H1 (cell line): ENCODE data around the gene FHAD1. TPM values are rescaled to one million over a fixed set of nuclear protein-coding genes. Genes with fewer than 3 reads are reported as not detected.

Source experiments
- CTCF ChIA-PET: fragments of 300-600 bp; sonication (Branson Sonifier 250); formaldehyde crosslinking; loops from one replicate; lab custom pipeline; 2021; ENCODE audit not compliant: partially characterized antibody; lab: Charles Lee
- POLR2A ChIA-PET: fragments of 300-600 bp; sonication (Branson Sonifier 250); formaldehyde crosslinking; loops from one replicate; lab custom pipeline; 2021; ENCODE audit warnings: inconsistent platforms; ENCODE audit not compliant: partially characterized antibody; lab: Charles Lee
- DNase-seq, 2 experiments: peaks; one replicate each; pipeline versions ENCODE4 v3.0.0 to v3.0.0-alpha.2; 2010 to 2022; ENCODE audit warnings: low spot score in 2 of 2, low read depth in 1 of 2, mixed read lengths in 1 of 2
- FAIRE-seq: peaks from 2 replicates; lab custom pipeline; 2011; peaks lifted over from hg19 to GRCh38; lab: Jason Lieb, UNC
- H2AFZ ChIP-seq: 2 replicates; pipeline ENCODE4 v1.8.1; 2012; ENCODE audit warnings: low read length, inconsistent platforms
- H2AK5ac ChIP-seq: 2 replicates; pipeline ENCODE4 v1.6.1; 2013; ENCODE audit warnings: low read depth, low read length
- H2BK120ac ChIP-seq: replicated peaks from 2 replicates; pipeline ENCODE3; 2013; ENCODE audit warnings: low read depth, low read length, inconsistent platforms
- H2BK12ac ChIP-seq: 2 replicates; pipeline ENCODE4 v1.6.1; 2013; ENCODE audit warnings: low read depth, low read length
- H2BK15ac ChIP-seq: 2 replicates; pipeline ENCODE4 v1.6.1; 2013; ENCODE audit warnings: low read length
- H2BK20ac ChIP-seq: 2 replicates; pipeline ENCODE4 v1.6.1; 2013; ENCODE audit warnings: low read length
- H2BK5ac ChIP-seq: 2 replicates; pipeline ENCODE4 v1.6.1; 2013; ENCODE audit warnings: low read depth, low read length
- H3K14ac ChIP-seq: 2 replicates; pipeline ENCODE4 v1.6.1; 2013; ENCODE audit warnings: inconsistent platforms; ENCODE audit not compliant: insufficient read length
- H3K18ac ChIP-seq: 2 replicates; pipeline ENCODE4 v1.6.1; 2013; ENCODE audit warnings: low read length; ENCODE audit errors: extremely low read depth
- H3K23ac ChIP-seq: 2 replicates; pipeline ENCODE4 v1.6.1; 2013; ENCODE audit warnings: inconsistent platforms; ENCODE audit not compliant: insufficient read length
- H3K23me2 ChIP-seq: 2 replicates; pipeline ENCODE4 v1.6.1; 2013; ENCODE audit warnings: low read depth, low read length
- H3K27ac ChIP-seq: 2 replicates; pipeline ENCODE4 v1.6.1; 2011; ENCODE audit warnings: low read depth, low read length, inconsistent platforms
- H3K27me3 ChIP-seq, 4 experiments: replicated peaks in 1 of 4; 1 replicate in 1 of 4; 2 replicates in 3 of 4; pipeline versions ENCODE4 v1.6.1 to v1.8.1; 2011 to 2013; ENCODE audit warnings: low read length in 3 of 4, mild to moderate bottlenecking in 3 of 4, inconsistent platforms in 2 of 4, mixed read lengths in 2 of 4, moderate library complexity in 1 of 4; ENCODE audit not compliant: control insufficient read depth in 3 of 4, insufficient read depth in 3 of 4; ENCODE audit errors: extremely low read depth in 1 of 4
- H3K36me3 ChIP-seq, 4 experiments: 2 replicates each; pipeline versions ENCODE4 v1.6.1 to v1.8.1; 2011 to 2013; ENCODE audit warnings: mild to moderate bottlenecking in 4 of 4, low read length in 3 of 4, moderate library complexity in 2 of 4, control low read depth in 1 of 4, inconsistent platforms in 1 of 4; ENCODE audit not compliant: insufficient read depth in 4 of 4, control insufficient read depth in 2 of 4
- H3K4ac ChIP-seq: replicated peaks from 2 replicates; pipeline ENCODE3; 2013; ENCODE audit warnings: low read length, low read depth, mixed read lengths, inconsistent platforms; ENCODE audit not compliant: insufficient read length
- H3K4me1 ChIP-seq, 4 experiments: replicated peaks in 1 of 4; 1 replicate in 1 of 4; 2 replicates in 3 of 4; pipeline versions ENCODE4 v1.6.1 to v1.8.1; 2011 to 2013; ENCODE audit warnings: low read length in 3 of 4, inconsistent platforms in 2 of 4, mixed read lengths in 1 of 4; ENCODE audit not compliant: insufficient read depth in 4 of 4, control insufficient read depth in 3 of 4
- H3K4me2 ChIP-seq, 2 experiments: 2 replicates each; pipeline versions ENCODE4 v1.6.1 to v1.8.1; 2011 to 2013; ENCODE audit warnings: low read depth in 2 of 2, low read length in 2 of 2, control low read depth in 1 of 2, inconsistent platforms in 1 of 2, mild to moderate bottlenecking in 1 of 2; ENCODE audit not compliant: insufficient read depth in 1 of 2
- H3K4me3 ChIP-seq, 4 experiments: fragments of 200-600, 300-600 bp in 1 of 4; sonication (generic), shearing (Covaris generic), sonication (Bioruptor Twin) in 1 of 4; 2 replicates each; pipeline versions ENCODE4 v1.5.1 to v1.8.1; 2011 to 2016; ENCODE audit warnings: low read length in 4 of 4, low read depth in 3 of 4, control low read depth in 2 of 4, inconsistent platforms in 2 of 4, mild to moderate bottlenecking in 2 of 4, mixed read lengths in 1 of 4, moderate library complexity in 1 of 4; ENCODE audit not compliant: insufficient read depth in 2 of 4; ENCODE audit errors: extremely low read depth in 1 of 4
- H3K56ac ChIP-seq: replicated peaks from 2 replicates; pipeline ENCODE3; 2013; ENCODE audit warnings: low read depth, mild to moderate bottlenecking, mixed read lengths, low read length, inconsistent platforms; ENCODE audit not compliant: insufficient read length
- H3K79me1 ChIP-seq: 2 replicates; pipeline ENCODE4 v1.6.1; 2013; ENCODE audit warnings: low read depth, low read length, control low read depth
- H3K79me2 ChIP-seq, 2 experiments: 2 replicates each; pipeline versions ENCODE4 v1.6.1 to v1.8.1; 2012 to 2013; ENCODE audit warnings: low read length in 2 of 2, mild to moderate bottlenecking in 2 of 2, inconsistent platforms in 1 of 2; ENCODE audit not compliant: insufficient read depth in 2 of 2, control insufficient read depth in 1 of 2
- H3K9ac ChIP-seq, 4 experiments: replicated peaks in 1 of 4; 1 replicate in 1 of 4; 2 replicates in 3 of 4; pipeline versions ENCODE4 v1.6.1 to v1.8.1; 2011 to 2013; ENCODE audit warnings: low read depth in 3 of 4, low read length in 3 of 4, control low read depth in 2 of 4, mild to moderate bottlenecking in 2 of 4, moderate library complexity in 2 of 4, inconsistent platforms in 1 of 4; ENCODE audit errors: extremely low read depth in 1 of 4
- H3K9me3 ChIP-seq, 2 experiments: 2 replicates each; pipeline versions ENCODE4 v1.6.1 to v1.8.1; 2012 to 2013; ENCODE audit warnings: mild to moderate bottlenecking in 2 of 2, moderate library complexity in 2 of 2, control low read depth in 1 of 2, inconsistent platforms in 1 of 2, low read depth in 1 of 2, low read length in 1 of 2, mixed read lengths in 1 of 2; ENCODE audit not compliant: insufficient read depth in 2 of 2
- H4K20me1 ChIP-seq, 2 experiments: replicated peaks in 1 of 2; 2 replicates each; pipeline versions ENCODE3 to v1.8.1; 2011 to 2013; ENCODE audit warnings: inconsistent platforms in 2 of 2, low read length in 2 of 2, mild to moderate bottlenecking in 1 of 2; ENCODE audit not compliant: insufficient read depth in 2 of 2, control insufficient read depth in 1 of 2
- H4K5ac ChIP-seq: 2 replicates; pipeline ENCODE4 v1.6.1; 2013; ENCODE audit warnings: low read length, low read depth, mixed read lengths, inconsistent platforms; ENCODE audit not compliant: insufficient read length
- H4K8ac ChIP-seq: 2 replicates; pipeline ENCODE4 v1.8.0; 2013; ENCODE audit warnings: mild to moderate bottlenecking, moderate library complexity, low read length, inconsistent platforms; ENCODE audit not compliant: insufficient read depth; ENCODE audit errors: extremely low read depth
- H4K91ac ChIP-seq: replicated peaks from 2 replicates; pipeline ENCODE3; 2013; ENCODE audit warnings: low read length, mixed read lengths, inconsistent platforms; ENCODE audit not compliant: insufficient read length
- HDAC6 ChIP-seq: IDR thresholded peaks from one replicate; pipeline ENCODE4 v1.7.1; 2012; ENCODE audit warnings: low read depth, mild to moderate bottlenecking, inconsistent platforms, low read length, moderate library complexity
- RNF2 ChIP-seq: fragments of 200-900, 300-1000 bp; sonication (generic); IDR thresholded peaks from 2 replicates; pipeline ENCODE4 v1.7.1; 2016; ENCODE audit warnings: borderline replicate concordance, low read depth, mild to moderate bottlenecking, antibody characterized with exemption, low read length; ENCODE audit not compliant: poor library complexity, severe bottlenecking; ENCODE audit errors: missing control alignments
- SP4 ChIP-seq: IDR thresholded peaks from 2 replicates; pipeline ENCODE4 v1.6.1; 2012; ENCODE audit warnings: low read length, inconsistent platforms
- TAF7 ChIP-seq: optimal IDR thresholded peaks from 2 replicates; pipeline ENCODE3; 2011; ENCODE audit warnings: low read depth, mild to moderate bottlenecking, inconsistent platforms, low read length, moderate library complexity, borderline replicate concordance
- WGBS, 2 experiments: shearing (Covaris generic) in 1 of 2; methylation state at CpG; one replicate each; pipeline versions ENCODE4 v1.1.6 to v1.1.7; 2013 to 2015; ENCODE audit warnings: low lambda C conversion rate in 2 of 2, mixed read lengths in 2 of 2, inconsistent platforms in 1 of 2, low coverage in 1 of 2, missing lambda C conversion rate in 1 of 2; ENCODE audit not compliant: insufficient replicate concordance in 2 of 2, insufficient coverage in 1 of 2, insufficient read length in 1 of 2; ENCODE audit errors: extremely low coverage in 1 of 2, missing lambda C conversion rate in 1 of 2; 5-methylcytosine and 5-hydroxymethylcytosine counted together
- polyA plus RNA-seq, 7 experiments: library from polyadenylated mRNA; depleted of rRNA in 3 of 7; stranded (reverse) in 5 of 7; unstranded in 2 of 7; fragments of >200 nt in 5 of 7; fragments of 200-250 nt in 2 of 7; gene quantifications; 1 replicate in 5 of 7; 2 replicates in 1 of 7; 4 replicates in 1 of 7; pipeline versions ENCODE4 v1.2.1 to v1.2.3, GENCODE V29; 2011 to 2013; ENCODE audit warnings: missing spikeins in 2 of 7, mixed read lengths in 2 of 7
- total RNA-seq: library from RNA; stranded (reverse); fragmentation: NEBNext Ultra II Directional; extraction: Animal tissue kit (Norgen Biotek cat#: 25700); gene quantifications from 2 replicates; pipeline ENCODE4 v1.2.1, GENCODE V29; 2021

Gene FHAD1
- total and polyA plus RNA-seq, 2 of the 8 experiments (the other 6 are each of a cell fraction or from before 2014, with no cell fraction given): 0.39 to 0.69 TPM

DNA sequence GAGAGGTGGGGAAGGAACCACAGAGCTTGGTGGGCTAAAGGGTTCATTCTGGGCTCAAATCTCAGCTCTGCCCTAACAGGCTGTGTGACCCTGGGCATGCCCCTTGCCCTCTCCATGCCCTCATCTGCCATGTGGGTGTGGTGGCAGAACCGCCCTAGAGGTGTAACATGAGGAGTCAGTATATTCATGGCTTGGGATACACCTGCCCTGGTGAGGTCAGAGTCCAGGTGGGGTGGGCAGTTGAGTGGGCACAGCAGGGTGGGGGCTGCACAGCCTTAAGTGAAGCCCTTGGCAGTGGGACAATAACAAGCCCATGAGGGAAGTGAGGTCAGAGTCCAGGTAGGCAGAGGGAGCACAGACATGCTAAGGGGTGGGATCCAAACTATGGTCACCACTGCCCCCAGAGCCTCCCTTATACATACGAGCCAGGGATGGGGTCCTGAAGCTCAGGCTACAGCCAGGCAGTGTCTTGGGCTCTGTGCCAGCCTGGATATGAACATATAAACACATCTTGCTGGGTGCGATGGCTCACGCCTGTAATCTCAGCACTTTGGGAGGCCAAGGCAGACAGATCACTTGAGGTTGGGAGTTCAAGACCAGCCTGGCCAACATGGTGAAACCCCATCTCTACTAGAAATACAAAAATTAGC, 103.7 kb downstream of the FHAD1 start:
- Histone ChIP-seq H4K5ac (no peak overlapping the region), H2AFZ (no peak overlapping the region), H2BK12ac (no peak overlapping the region), H3K79me2 (no peaks in the 10 kb centered on the region), H3K27me3 (0 out of 7 replicates have a peak, but pooled peaks cover 0 to 3% (median 0%) of the 10 kb centered on the region in 4 experiments), H3K23me2 (no peaks in the 10 kb centered on the region), H3K9me3 (no peaks in the 10 kb centered on the region), H3K27ac (no peak overlapping the region), H4K20me1 (no peaks in the 10 kb centered on the region), H3K56ac (no peak overlapping the region), H3K9ac (no peak overlapping the region), H4K91ac (no peak overlapping the region), H3K4me3 (no peak overlapping the region), H3K23ac (no peak overlapping the region), H4K8ac (no peak overlapping the region; the same call in 1 of the 2 replicates), H3K36me3 (no peaks in the 10 kb centered on the region), H2AK5ac (no peak overlapping the region), H2BK15ac (no peak overlapping the region), H3K79me1 (no peaks in the 10 kb centered on the region), H2BK5ac (no peak overlapping the region), H3K4me2 (no peak overlapping the region), H2BK120ac (no peak overlapping the region), H2BK20ac (no peak overlapping the region), H3K4ac (no peak overlapping the region), H3K14ac (no peak overlapping the region), H3K4me1 (peaks cover 0 to 3% (median 0%) of the 10 kb centered on the region in 4 experiments; a peak in 1 of 7 replicates), H3K18ac (no peak overlapping the region)
- ChIA-PET CTCF (interaction anchor here (1.1 to 1.3 kb wide), 3 partner anchors 26 to 81 kb away, joined by 3 to 4 read pairs (median 4); no protein-coding TSS in a partner anchor), POLR2A (no interaction called here)
- 88% methylated on average over 4 of the region's 4 CpGs; no CpG with 5 or more reads in 1 of the 2 experiments for WGBS, 2 experiments
- FAIRE-seq (no peak), DNase-seq (no peak)
- no peak for TF ChIP-seq SP4
- no peak for TF ChIP-seq HDAC6
- no peak for TF ChIP-seq RNF2
- no peak for TF ChIP-seq TAF7
